HFF-Myc (cell line): Measurements from ENCODE around the gene RAPGEF3.

Source experiments
- DNase-seq: peaks from one replicate; pipeline ENCODE4 v3.0.0-alpha.2; 2011; ENCODE audit warnings: low read depth; ENCODE audit errors: extremely low read depth
- H3K4me3 ChIP-seq: replicated peaks from 2 replicates; pipeline ENCODE4 v1.5.1; 2011; ENCODE audit warnings: low read depth, mild to moderate bottlenecking, control low read depth, low read length
- CTCF ChIP-seq: IDR thresholded peaks from 2 replicates; pipeline ENCODE4 v1.5.1; 2012; ENCODE audit warnings: mild to moderate bottlenecking, low read depth, low read length, control low read depth; ENCODE audit errors: missing control alignments

RAPGEF3 gene

GRCh38 chr12:47771304-47771703 is 12.6 kb upstream of the RAPGEF3 start:
- TF ChIP-seq CTCF, result no peak
- DNase-seq, result no peak
- H3K4me3 ChIP-seq, result no peak overlapping the region

- no peak overlapping the region for H3K4me3 ChIP-seq
- no peak for DNase-seq
- TF ChIP-seq CTCF, result no peak
Measured at GRCh38 chr12:47770086-47770726, 11.5 kb upstream of the RAPGEF3 start.

- no peak for DNase-seq
- H3K4me3 ChIP-seq, result no peak overlapping the region
- no peak for TF ChIP-seq CTCF
Measured at GRCh38 chr12:47769234-47770085, 10.8 kb upstream of the RAPGEF3 start.

GRCh38 chr12:47768323-47768811 is 9.7 kb upstream of the RAPGEF3 start:
- DNase-seq, result no peak
- TF ChIP-seq CTCF, result no peak
- no peak overlapping the region for H3K4me3 ChIP-seq

- TF ChIP-seq CTCF, result peak; percentile 50
- H3K4me3 ChIP-seq, result no peak overlapping the region
- no peak for DNase-seq
Measured at GRCh38 chr12:47767216-47767724, 8.6 kb upstream of the RAPGEF3 start.

GRCh38 chr12:47766502-47767215 is 8.0 kb upstream of the RAPGEF3 start:
- no peak for DNase-seq
- TF ChIP-seq CTCF, result no peak
- no peak overlapping the region for H3K4me3 ChIP-seq
